Endothelial cell of hepatic sinusoid (primary cell): ENCODE data around the gene GLYR1.

Experiments
- in situ Hi-C: cut with HindIII; loops from 2 replicates; pipeline ENCODE4 v1.10.0; 2017; ENCODE audit warnings: low sequenced_read_pairs

The GLYR1 gene

DNA sequence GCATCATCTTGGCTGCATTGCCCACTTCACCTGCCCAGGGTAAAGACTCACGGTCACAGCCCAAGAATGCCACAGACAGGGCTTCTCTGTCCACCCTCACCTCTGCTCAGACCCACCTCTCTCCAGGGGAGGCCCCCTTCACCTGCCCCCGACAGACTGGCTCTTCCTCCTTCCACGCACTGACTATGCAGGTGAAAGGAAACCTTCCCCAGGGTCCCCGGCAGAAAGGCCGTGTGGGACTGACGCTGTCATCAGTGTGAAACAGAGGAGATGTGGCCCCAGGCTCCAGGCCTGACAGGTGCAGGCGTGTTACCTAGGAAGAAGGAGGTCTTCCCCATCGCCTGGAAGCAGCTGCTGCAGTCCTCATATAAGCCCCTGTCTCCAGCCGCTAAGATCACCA lies 35.3 kb downstream of the GLYR1 start:
- in situ Hi-C loops: no loop called here

DNA sequence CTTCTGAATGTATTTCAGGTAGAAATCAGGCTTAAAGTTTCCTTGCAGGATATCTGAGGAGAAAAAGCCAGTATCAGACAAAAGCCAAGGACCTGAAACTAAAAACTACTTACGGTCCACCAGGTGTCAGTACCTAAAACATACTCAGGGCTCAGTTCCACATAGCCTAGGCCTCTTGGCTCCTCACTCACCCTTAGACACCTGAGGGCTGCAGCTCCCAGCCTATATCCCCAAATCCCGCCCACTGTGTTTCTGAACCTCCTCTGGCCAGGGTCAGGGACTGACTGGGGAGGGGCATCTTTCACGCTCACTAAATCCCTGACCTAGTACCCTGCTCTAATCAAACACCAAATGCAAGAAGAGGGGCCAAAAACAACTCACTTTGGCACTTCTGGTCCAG lies 35.8 kb downstream of the GLYR1 start:
- in situ Hi-C loops: no loop called here

DNA sequence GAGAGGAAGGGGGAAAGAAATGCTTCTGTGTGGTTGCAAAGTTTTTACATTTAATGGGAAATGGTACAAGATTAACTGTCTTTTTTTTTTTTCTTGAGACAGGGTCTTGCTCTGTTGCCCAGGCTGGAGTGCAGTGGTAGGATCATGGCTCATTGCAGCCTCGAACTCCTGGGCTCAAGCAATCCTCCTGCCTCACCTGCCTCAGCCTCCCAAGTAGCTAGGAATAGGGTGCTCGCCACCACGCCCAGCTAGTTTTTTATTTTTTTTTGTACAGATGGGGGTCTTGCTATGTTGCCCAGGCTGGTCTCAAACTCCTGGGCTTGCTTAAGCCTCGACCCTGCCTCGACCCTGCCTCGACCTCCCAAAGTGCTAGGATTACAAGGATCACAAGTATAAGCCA lies 40.8 kb downstream of the GLYR1 start:
- in situ Hi-C loops: no loop called here

DNA sequence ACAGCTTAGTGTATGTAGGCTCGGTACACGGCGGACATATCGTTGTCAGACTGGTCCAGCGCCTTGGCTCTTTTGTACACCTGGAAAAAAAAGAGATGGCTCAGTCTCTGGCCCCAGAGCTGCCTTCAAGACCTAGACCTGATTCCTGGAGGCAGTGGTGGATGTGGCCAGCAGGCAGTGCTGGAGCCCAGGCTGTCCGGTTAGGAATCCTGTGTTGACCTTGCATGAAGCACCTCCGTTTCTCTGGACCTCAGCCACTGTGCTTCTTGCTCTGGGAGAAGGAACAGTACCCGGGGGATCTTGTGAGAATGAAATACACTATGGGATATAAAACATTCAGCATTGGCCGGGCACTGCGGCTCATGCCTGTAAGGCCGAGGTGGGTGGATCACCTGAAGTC lies 41.9 kb downstream of the GLYR1 start:
- in situ Hi-C loops: no loop called here

DNA sequence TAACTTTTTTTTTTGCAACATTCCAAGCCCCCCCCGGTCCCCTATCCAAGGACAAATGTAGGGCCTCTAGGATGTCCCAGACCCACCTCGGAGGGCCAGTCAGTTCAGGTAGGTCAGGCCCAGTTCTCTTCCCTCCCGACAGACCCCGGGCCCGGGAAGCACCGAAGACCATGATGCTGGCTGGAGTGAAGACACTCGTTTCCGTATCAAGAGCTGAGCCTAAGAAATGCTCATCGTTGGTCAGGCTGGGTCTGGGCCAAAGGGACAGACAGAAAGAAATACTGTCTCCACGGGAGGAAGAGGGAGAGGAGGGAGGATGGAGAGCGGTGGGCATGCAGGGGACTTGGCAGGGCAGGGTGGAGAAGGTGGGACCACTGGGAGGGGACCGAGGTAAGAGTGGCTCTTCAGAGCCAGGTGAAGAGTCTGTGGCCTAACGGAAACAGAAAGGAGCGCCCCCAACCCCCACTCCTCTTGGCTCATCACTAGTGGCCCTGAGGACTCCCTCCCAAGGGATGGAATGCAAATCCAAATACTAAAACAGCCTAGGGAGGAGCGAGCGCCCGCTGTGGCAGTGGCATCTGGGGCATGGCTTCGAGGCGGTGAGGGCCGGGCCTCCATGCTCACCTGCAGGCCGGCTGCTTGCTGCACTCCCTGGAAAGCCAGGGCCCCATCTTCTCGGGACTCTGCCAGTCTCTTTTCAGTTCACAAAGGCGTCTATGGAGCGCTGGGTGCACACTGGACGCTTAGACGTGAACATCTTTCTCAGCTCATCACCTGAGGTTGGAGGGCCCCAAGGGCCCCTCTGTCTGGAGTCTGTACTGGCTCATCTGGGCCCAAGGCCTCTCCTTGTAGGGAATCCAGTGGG lies 43.0 kb downstream of the GLYR1 start:
- in situ Hi-C loops: no loop called here

DNA sequence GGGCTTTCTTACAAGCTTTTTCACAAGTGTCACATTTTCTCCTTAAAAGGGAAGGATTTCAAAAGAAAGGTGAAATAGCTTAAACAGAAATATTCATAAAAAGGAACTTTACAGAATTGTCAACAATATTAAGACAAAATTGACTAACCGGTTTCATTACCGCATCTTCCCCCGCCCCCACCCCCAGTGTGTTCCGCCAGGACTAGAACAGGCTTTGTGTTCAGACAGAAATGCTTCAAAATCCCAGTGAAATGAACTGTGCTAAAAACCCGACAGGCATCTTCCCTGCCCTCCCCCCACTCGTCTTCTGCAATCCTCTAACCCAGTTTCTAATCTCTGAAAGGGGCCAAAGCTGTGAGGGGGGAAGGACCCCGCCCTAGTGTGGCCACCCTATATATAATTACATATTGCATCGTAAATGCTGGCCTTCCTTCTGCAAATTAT lies 43.7 kb downstream of the GLYR1 start:
- in situ Hi-C loops: no loop called here

DNA sequence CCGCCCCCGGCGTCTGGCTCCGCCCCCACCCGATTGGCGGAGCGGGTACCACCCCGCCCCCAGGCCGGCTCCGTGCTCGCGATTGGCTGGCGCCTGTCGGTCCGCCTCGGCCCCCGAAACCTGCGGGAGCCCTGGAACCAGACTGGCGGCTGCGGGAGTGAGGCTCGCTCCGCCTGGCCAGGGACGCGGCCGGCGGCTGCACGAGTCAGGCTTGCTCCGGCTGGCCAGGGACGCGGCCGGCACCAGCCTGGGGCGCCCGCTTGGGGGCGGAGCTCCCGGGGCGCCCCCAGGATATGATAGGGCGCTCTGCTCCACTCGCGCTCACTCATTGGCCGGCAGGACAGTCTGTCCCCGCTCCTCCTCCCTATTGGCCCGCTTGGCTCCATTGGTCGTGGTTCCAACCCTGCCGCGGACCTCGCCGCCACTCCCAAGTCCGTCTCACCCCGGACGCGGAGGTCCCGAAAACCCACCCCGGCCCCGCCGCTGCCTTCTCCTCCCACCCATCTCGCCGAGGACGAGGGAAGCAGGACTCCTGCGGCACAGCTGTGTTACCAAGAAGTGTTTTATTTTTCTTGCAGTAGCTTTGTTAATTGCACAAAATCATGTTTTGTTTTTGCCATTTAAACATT lies 44.3 kb downstream of the GLYR1 start:
- in situ Hi-C loops: no loop called here

DNA sequence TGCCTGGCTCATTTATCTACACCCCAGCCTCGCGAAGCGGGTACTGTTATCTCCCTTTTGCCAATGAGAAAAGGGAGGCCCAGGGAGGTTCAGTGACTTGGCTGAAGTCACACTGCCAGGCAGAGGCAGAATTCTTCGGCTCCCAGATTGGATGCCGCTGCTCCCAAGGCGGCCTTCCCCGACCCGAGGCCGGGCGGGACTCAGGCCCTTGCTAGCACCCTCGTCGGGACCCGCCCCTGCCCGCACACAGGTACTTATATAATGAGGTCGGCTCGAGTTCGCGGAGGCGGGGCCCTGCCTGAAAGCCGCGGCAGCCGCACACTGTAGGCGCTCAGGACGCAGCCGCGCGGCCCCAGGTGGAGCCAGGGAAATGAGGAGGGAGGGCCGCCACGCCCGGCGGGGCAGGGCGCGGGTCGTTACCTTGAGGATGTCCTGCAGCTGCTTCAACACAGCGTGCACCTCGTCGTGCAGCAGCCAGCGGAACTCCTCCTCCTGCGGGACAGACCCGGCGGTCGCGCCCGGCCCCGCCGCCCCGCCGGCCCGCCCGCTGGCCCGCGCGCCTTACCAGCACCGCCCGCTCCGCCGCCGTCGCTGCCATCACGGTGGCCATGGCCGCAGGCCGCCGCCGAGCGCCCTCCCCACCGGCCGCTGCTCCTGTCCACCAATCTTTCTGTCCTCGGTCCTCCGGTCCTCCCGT lies 45.0 kb downstream of the GLYR1 start, which contains the start of gene ROGDI:
Gene ROGDI, minus strand, starts transcription at position 672 of the 697 bp plus-strand sequence. Its CDS starts 62 bp downstream, at position 610.
- in situ Hi-C loops: no loop called here

DNA sequence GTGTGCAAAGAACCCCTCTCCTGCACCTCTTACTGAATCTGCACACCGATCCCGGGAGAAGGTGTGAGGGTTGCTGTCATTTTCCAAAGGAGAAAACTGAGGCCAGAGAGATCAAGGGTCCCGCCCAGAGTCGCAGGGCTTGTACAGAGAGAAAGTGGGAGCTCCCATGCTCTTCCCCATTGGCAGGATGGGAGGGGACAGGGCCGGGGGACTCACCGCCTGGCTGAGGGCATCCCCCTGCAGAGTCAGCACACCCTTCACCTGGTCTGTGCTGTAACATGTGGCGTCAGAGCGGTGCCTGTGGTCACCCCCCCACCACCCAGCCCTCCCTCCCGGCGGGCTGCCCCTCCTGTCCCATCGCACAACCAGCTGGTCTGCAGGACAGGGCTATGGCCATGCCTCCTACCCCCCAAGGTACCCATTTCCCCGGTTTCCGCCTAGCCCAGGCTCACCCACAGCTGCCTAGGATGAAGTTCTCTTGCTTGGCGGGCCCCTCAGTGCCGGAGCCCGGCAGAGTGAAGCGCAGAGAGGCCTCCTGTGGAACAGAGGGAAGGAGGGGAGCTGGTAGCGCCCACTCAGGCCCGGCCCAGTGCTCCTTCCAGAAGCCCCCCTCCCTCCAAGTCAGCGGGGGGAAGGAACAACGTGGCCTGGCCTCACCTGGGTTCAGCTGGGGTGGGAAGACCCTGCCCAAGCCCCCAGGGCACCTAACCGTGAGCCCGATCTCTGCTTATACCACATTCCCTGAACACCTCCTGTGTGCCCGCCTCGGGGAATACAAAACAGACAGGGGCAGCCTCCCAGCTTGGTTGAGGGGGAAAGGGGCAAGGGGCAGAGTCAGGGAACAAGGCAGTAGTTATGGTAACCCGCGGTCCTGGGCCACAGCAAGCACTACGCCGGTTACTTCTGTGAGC lies 45.8 kb downstream of the GLYR1 start:
- in situ Hi-C loops: no loop called here

DNA sequence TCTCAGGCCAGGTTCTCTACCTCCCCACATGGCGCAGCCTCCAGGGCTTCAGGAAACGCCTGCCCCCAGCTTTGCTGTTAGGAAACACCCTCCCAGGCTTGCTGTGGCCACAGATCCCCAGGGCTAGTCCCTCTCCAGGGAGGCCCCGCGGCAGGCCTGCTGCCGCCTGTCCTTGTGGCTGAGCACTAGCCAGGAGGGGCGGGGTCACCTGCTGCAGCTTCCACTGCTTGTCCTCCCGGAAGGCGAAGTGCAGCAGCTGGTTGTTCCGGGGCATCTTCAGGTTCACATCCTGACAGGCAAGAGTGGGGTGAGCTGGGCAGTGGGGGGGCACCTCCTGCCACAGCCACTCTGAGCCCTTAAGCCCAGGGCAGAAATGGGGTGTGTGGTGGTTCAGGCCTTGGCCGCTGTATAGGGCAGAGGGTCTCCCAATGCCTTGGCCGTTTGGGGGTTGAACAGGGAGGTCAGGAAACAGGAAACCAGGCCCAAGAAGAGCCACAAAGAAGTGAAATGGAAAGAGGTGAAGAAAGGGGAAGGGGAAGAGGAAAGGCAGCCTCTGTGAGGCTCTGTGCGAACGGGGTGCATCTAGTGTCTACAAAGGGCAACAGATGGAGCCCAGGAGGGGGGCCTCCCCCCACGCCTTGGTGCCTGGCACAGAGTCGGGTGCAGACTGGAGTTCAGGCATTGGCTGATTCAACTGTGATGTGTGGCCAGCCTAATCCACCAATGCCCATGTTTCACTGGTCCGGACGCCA lies 46.6 kb downstream of the GLYR1 start:
- in situ Hi-C loops: no loop called here

DNA sequence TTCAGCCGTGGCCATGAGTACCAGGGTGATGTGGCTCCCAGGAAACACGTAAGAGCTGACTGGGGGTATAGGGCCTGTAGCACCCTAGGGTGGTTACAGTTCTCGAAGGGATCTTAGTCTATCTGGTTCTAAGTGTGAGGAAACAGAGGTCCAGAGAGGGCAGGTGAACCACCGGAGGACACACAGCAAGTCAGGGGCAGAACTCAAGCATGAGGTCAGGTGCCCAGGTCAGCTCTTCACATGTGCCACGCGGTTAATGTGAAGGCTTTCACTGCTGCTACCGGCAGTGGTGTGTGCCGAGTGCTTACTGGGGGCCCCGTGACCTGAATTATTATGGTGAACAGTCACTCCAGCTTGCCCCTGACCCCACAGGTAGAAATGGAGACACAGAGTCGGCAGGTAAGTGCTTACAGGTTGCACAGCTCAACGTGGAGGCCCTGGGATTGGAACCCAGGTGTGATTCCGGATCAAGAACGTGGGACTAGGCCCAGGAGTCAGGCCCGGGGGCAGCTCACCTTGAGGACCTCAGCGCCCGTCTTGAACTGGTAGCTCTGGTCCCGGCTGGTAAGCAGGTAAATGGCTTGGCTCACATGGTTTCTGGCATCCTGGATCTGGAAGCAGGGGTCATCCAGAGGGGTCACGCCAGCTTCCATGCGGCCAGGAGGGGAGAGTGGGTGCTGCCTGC lies 47.8 kb downstream of the GLYR1 start:
- in situ Hi-C loops: no loop called here

DNA sequence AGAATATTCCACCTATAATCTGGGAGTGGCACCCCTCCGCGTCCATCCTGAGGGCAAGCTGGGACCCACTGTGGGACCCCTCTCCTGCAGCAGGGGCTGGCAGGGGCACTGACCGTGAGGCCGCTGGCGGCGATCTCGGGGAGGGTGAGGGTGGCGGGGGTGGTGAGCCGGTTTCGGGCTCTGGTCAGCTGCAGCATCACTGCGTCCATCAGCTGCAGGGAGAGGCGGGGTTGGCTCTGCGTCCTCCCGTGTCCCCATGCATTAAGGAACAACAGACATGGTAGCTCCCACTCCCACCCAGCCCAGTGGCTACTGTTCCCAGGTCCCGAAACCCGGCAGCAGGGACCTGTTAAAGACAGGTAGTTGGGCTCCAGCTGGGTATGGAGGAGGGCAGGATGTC lies 48.6 kb downstream of the GLYR1 start:
- in situ Hi-C loops: no loop called here

DNA sequence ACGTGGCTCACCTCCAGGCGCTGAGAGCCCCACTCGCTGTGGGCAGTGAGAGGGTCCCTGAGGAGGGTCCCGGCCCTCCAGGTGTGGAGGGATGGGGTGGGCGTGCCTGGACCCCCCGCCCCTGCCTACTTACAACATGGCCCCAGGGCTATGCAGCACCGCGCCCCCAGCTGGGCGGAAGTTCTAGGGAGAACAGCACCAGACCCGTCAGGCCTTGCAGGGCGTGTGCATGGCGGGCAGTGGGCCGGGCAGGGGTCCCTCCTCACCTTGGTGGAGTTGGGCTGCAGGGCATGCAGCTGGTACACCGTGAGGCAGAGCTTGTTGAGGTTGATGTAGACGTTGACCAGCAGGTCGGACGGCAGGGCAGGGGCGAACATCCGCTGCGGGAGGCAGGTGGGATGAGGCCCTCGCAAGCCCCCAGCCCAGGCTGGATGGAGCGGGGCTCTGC lies 49.3 kb downstream of the GLYR1 start:
- in situ Hi-C loops: no loop called here

DNA sequence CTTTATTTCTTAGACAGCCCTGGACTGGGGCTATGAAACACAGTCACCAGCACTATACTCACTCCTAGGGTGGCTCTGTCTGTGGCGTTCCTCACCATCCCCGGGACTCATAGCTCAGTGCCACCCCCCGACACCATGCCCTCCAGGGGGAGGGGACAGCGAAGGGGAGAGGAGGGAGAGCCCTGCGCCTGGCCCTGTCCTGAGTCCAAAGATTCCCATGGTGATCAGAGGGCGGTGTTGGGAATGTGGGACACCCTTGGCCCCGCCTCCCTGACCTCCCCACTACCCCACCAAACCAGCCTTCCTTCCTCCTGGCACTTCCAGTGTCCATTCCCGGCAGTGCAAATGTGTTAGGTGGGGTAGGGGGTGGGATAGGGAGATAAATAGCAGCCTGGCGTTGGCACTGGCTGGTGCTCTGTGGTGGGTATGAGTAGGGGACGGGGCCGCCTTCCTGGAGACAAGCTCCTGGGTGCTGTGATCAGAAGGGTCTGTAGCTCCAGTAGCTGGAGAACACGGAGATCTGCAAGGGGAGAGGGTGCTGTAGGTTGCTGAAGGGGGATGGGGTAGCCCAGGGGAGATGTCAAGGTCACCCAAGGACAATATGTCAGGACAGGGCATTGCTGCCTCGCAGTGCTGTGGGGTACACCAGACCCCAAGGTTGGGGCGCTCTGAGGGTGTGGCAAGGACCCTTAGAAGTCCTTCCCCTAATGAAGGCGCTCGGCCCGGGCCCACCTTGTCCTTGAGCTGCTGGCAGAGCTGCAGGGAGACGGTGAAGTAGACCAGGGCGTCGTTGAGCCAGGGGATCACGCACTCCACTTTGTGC lies 49.9 kb downstream of the GLYR1 start:
- in situ Hi-C loops: no loop called here

DNA sequence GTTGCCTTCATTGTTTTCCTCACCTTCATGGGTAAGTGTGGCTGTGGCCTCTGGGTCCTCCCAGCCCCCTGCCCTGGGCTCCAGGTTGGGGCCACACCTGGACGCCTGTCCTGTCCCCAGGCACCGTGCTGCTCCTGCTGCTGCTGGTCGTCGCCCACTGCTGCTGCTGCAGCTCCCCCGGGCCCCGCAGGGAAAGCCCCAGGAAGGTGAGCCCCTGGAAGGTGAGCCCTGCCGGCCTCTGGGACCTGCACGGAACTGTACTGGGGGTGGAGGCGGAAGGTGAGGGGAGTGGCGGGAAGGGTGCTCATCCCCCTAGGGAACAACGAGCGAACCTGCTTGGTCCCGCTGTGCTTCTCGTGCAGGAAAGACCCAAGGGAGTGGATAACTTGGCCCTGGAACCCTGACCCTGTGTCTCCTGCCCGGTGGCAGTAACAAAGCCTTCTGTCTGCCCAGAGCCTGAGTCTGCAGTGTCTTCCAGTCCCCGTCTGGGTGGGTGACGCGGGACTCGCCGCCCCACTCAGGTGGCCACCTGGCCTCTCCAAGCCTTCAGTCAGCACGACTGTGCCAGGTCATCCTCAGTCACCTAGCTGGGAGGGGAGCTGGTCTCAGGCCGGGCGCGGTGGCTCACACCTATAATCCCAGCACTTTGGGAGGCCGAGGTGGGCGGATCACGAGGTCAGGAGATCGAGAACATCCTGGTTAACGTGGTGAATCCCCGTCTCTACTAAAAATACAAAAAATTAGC lies 51.1 kb downstream of the GLYR1 start:
- in situ Hi-C loops: no loop called here

DNA sequence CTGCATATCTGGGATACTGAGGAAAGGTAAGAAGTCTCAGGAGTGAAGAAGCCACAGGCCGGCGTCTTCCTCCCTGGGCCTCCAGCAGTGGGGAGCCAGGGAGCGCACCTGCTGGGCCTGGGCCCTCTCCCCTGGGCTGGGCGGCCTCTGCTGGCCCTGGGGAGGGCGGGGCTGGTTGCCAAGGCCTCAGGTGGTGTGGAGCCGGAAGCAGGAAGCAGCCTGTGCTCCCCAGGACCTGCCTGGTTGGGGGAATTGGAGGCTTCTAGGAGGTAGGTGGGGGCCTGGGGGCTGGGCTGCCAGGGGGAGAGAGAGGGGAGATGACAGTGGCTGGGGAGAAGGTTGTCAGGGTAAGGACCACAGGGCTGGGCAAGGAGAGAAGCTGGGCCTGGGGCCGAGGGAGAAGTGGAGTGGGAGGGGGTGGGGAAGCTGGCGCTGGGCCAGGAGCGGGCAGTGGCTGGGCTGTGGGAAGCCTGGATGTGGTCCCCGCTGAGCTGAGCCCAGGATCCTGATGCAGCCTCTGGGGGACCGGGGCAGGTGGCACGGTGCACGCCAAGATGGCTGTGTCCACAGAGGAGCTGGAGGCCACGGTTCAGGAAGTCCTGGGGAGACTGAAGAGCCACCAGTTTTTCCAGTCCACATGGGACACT lies 51.8 kb downstream of the GLYR1 start, which contains the start of gene SMIM22:
Gene SMIM22, plus strand, starts transcription at position 189 of the 647 bp plus-strand sequence. Its CDS starts 366 bp downstream, at position 555.
- in situ Hi-C loops: no loop called here

DNA sequence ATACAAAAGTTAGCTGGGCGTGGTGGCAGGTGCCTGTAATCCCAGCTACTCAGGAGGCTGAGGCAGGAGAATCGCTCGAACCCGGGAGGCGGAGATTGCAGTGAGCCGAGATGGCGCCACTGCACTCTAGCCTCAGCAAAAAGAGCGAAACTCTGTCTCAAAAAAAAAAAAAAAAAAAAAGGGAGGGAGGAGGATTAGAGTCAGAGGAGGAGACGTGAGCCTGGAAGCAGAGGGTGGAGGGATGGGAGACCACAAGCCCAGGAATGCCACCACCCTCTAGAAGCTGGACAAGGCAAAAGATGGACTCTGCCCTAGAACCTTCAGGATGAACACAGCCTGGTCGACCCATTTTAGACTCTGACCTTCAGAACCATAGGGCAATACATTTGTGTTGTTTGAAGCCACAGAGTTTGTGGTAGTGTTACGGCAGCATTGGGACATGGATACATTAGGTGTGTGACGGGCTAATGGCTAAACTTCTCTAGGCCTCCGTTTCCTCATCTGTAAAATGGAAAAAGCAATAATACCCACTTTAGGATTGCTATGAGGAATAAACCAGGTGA lies 54.1 kb downstream of the GLYR1 start:
- in situ Hi-C loops: no loop called here
